GM23338 (cell line): ENCODE data around the gene THADA. TPM values are rescaled to one million over a fixed set of nuclear protein-coding genes. Genes with fewer than 3 reads are reported as not detected.
"Not testable (repeated sequence)": the region's sequence is repeated elsewhere in the genome, so short reads cannot be mapped to it uniquely, and the experiment has no call there.

Source experiments
- ATAC-seq: fragments of 200-7000 bp; cut with Tn5 transposase; 3 replicates; pipeline ENCODE4 v1.9.1; 2020
- DNase-seq: peaks from one replicate; pipeline ENCODE4 v3.0.0-alpha.2; 2015; ENCODE audit warnings: low spot score
- H2AFZ ChIP-seq: fragments of 200-600 bp; sonication (generic); 2 replicates; pipeline ENCODE4 v1.8.0; 2016; ENCODE audit warnings: antibody characterized with exemption, mild to moderate bottlenecking, moderate library complexity
- H3F3A ChIP-seq: fragments of 200-600 bp; sonication (generic); replicated peaks from 2 replicates; pipeline ENCODE4 v1.8.0; 2017; ENCODE audit warnings: antibody characterized with exemption, mixed run types, low read depth
- H3K27ac ChIP-seq: fragments of 200-600 bp; sonication (generic); 2 replicates; pipeline ENCODE4 v1.6.1; 2016; ENCODE audit warnings: low read depth
- H3K27me3 ChIP-seq: fragments of 200-600 bp; sonication (generic); 2 replicates; pipeline ENCODE4 v1.8.0; 2016; ENCODE audit warnings: mild to moderate bottlenecking, mixed run types, moderate library complexity; ENCODE audit not compliant: insufficient read depth
- H3K36me3 ChIP-seq: fragments of 200-600 bp; sonication (generic); 2 replicates; pipeline ENCODE4 v1.8.0; 2016; ENCODE audit warnings: mild to moderate bottlenecking; ENCODE audit not compliant: insufficient read depth
- H3K4me1 ChIP-seq: fragments of 200-600 bp; sonication (generic); 2 replicates; pipeline ENCODE4 v1.8.0; 2016; ENCODE audit warnings: mild to moderate bottlenecking, moderate library complexity; ENCODE audit not compliant: insufficient read depth
- H3K4me2 ChIP-seq: fragments of 200-600 bp; sonication (generic); 2 replicates; pipeline ENCODE4 v1.7.1; 2017; ENCODE audit warnings: mixed run types
- H3K4me3 ChIP-seq: fragments of 200-600 bp; sonication (generic); 2 replicates; pipeline ENCODE4 v1.6.1; 2016; ENCODE audit warnings: mixed run types
- H3K79me2 ChIP-seq: fragments of 200-600 bp; sonication (generic); replicated peaks from 2 replicates; pipeline ENCODE4 v1.8.0; 2017; ENCODE audit warnings: mild to moderate bottlenecking; ENCODE audit not compliant: insufficient read depth
- H3K9me2 ChIP-seq: fragments of 200-600 bp; sonication (generic); 2 replicates; pipeline ENCODE4 v1.8.0; 2017; ENCODE audit not compliant: insufficient read depth
- H4K20me1 ChIP-seq: fragments of 200-600 bp; sonication (generic); replicated peaks from 2 replicates; pipeline ENCODE4 v1.8.0; 2017; ENCODE audit warnings: mild to moderate bottlenecking; ENCODE audit not compliant: insufficient read depth
- H3K27ac Mint-ChIP-seq: 2 replicates; pipeline ENCODE4 v1.8.0; 2020; ENCODE audit warnings: inconsistent platforms, mild to moderate bottlenecking, moderate library complexity, mixed read lengths
- H3K27me3 Mint-ChIP-seq: 3 replicates; pipeline ENCODE4 v1.8.0; 2022; ENCODE audit warnings: low read depth, mild to moderate bottlenecking, moderate library complexity, mixed read lengths, inconsistent platforms; ENCODE audit not compliant: insufficient read depth, poor library complexity
- H3K36me3 Mint-ChIP-seq: 3 replicates; pipeline ENCODE4 v1.8.0; 2021; ENCODE audit warnings: low read depth, mild to moderate bottlenecking, inconsistent platforms, moderate library complexity, mixed read lengths
- H3K4me1 Mint-ChIP-seq: 3 replicates; pipeline ENCODE4 v1.8.0; 2020; ENCODE audit warnings: mild to moderate bottlenecking, inconsistent platforms, mixed read lengths
- H3K4me3 Mint-ChIP-seq: 3 replicates; pipeline ENCODE4 v1.8.0; 2021; ENCODE audit warnings: moderate library complexity, mild to moderate bottlenecking, inconsistent platforms, mixed read lengths
- H3K9me3 Mint-ChIP-seq: 3 replicates; pipeline ENCODE4 v1.8.0; 2020; ENCODE audit warnings: moderate library complexity, mild to moderate bottlenecking, inconsistent platforms, mixed read lengths
- CREB1 ChIP-seq: fragments of 250-450 bp; sonication (Bioruptor Pico); IDR thresholded peaks from 2 replicates; pipeline ENCODE4 v1.5.0; 2020; ENCODE audit warnings: low read depth, mild to moderate bottlenecking, moderate library complexity
- EZH2 ChIP-seq: fragments of 200-600 bp; sonication (generic); IDR thresholded peaks from one replicate; pipeline ENCODE4 v1.8.0; 2017; ENCODE audit warnings: antibody characterized with exemption, mild to moderate bottlenecking, low read depth; ENCODE audit not compliant: unreplicated experiment
- EZH2phosphoT487 ChIP-seq: fragments of 200-600 bp; sonication (generic); IDR thresholded peaks from one replicate; pipeline ENCODE4 v1.8.1; 2018; ENCODE audit warnings: antibody characterized with exemption; ENCODE audit not compliant: unreplicated experiment
- JUNB ChIP-seq: IDR thresholded peaks from one replicate; pipeline ENCODE4 v1.6.1; 2016; ENCODE audit warnings: antibody characterized with exemption; ENCODE audit not compliant: unreplicated experiment
- NANOG ChIP-seq: IDR thresholded peaks from 2 replicates; pipeline ENCODE4 v1.6.1; 2016; ENCODE audit warnings: antibody characterized with exemption, borderline replicate concordance
- STAT1 ChIP-seq: IDR thresholded peaks from one replicate; pipeline ENCODE4 v1.6.1; 2016; ENCODE audit warnings: antibody characterized with exemption; ENCODE audit not compliant: unreplicated experiment
- ZNF114 ChIP-seq: fragments of 250-450 bp; sonication (Bioruptor Pico); IDR thresholded peaks from 2 replicates; pipeline ENCODE4 v1.5.0; 2020; ENCODE audit warnings: mild to moderate bottlenecking, moderate library complexity
- ZNF331 ChIP-seq: fragments of 250-450 bp; sonication (Bioruptor Pico); IDR thresholded peaks from 2 replicates; pipeline ENCODE4 v1.5.0; 2020; ENCODE audit warnings: low read depth, mild to moderate bottlenecking, moderate library complexity
- polyA plus RNA-seq: library from polyadenylated mRNA; unstranded; fragments of >200 nt; fragmentation: Nextera tagmentation; extraction: Ambion mirVana; gene quantifications from 2 replicates; pipeline ENCODE4 v1.2.1, GENCODE V29; 2016
- total RNA-seq: library from RNA; depleted of rRNA; stranded (reverse); fragments of >200 nt; shearing (Covaris generic); gene quantifications from 2 replicates; pipeline ENCODE4 v1.2.3, GENCODE V29; 2014
- TF ChIP-seq, protein P1 (sequence below): IDR thresholded peaks from 2 replicates; pipeline ENCODE4 v1.6.1; 2016; ENCODE audit warnings: antibody characterized with exemption

The THADA gene
- total and polyA plus RNA-seq, 2 experiments from 2014 or later, result 17.0 to 30.7 TPM

DNA sequence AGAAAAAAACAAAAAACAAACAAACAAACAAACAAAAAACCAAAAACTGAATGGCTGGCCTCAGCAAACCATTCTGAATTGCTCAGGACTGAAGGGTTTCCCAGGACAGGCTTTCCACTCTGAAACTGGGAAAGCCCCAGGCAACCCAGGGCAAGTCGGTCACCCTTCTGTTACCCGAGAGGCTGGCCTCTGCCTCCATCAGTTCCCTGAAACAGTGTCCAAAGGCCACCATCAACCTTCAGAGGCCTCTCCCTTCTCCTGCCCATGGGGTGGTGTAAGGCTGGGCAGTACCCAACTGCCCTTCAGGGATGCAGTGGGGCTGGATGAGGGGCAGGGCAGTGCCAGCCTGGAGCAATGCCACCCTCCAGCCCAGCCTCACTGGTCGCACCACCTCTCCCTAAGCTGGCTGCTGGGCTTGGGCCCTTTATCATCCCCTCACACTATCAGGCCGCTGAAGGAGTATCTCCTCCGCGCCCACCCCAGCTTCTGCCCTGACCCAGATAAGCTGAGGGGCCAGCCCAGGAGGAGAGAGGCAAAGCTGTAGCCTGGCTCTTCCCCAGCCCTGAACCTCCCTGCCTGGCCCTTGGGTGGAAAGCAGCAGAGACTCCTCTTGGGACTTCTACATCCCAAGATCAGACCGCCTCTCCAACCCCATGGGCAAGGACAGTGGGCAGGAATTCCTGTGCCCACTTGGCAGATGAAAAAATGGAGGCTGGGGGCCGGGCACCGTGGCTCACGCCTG lies 405.4 kb downstream of the THADA start:
- H4K20me1 ChIP-seq, result no peaks in the 10 kb centered on the region
- no peaks in the 10 kb centered on the region for H3K9me2 ChIP-seq
- no peak for ATAC-seq
- no peak overlapping the region for H3K4me2 ChIP-seq
- H2AFZ ChIP-seq, result no peak overlapping the region
- TF ChIP-seq ZNF331 (CRISPR knock-in tag) (no peak), NANOG (no peak), CREB1 (CRISPR knock-in tag) (no peak)
- TF ChIP-seq, protein P1, sequence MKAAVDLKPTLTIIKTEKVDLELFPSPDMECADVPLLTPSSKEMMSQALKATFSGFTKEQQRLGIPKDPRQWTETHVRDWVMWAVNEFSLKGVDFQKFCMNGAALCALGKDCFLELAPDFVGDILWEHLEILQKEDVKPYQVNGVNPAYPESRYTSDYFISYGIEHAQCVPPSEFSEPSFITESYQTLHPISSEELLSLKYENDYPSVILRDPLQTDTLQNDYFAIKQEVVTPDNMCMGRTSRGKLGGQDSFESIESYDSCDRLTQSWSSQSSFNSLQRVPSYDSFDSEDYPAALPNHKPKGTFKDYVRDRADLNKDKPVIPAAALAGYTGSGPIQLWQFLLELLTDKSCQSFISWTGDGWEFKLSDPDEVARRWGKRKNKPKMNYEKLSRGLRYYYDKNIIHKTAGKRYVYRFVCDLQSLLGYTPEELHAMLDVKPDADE, result no peak
- Mint-ChIP-seq H3K4me1 (peaks cover 33% of the 10 kb centered on the region), H3K27me3 (peaks cover 20% of the 10 kb centered on the region), H3K27ac (no peak overlapping the region; the same call in 1 of the 2 replicates), H3K9me3 (no peaks in the 10 kb centered on the region; the same call in 1 of the 3 replicates), H3K4me3 (no peak overlapping the region), H3K36me3 (no peaks in the 10 kb centered on the region)
- no peaks in the 10 kb centered on the region for H3K79me2 ChIP-seq
- H3K4me3 ChIP-seq, result no peak overlapping the region
- H3F3A ChIP-seq, result no peaks in the 10 kb centered on the region
- H3K36me3 ChIP-seq, result no peaks in the 10 kb centered on the region
- H3K4me1 ChIP-seq, result peaks cover 19% of the 10 kb centered on the region; the same call in 1 of the 2 replicates
- H3K27me3 ChIP-seq, result no peaks in the 10 kb centered on the region
- H3K27ac ChIP-seq, result no peak overlapping the region
- DNase-seq, result no peak

DNA sequence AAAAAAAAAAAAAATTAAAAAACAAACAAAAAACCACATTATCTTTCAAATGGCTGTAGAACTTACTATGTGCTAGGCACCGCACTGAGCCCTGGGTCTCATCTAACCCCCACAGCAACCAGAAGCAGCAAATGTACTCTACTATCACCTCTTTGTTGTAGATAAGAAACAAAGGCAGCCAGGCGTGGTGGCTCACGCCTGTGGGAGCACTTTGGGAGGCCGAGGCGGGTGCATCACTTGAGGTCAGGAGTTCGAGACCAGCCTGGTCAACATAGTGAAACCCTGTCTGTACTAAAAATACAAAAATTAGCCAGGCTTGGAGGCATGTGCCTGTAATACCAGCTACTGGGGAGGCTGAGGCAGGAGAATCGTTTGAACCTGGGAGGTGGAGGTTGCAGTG lies 406.0 kb downstream of the THADA start:
- not testable (repeated sequence) for H3K36me3 Mint-ChIP-seq, DNase-seq, H3K27me3 ChIP-seq, H3K4me2 ChIP-seq, H3F3A ChIP-seq, H3K27ac Mint-ChIP-seq, H3K36me3 ChIP-seq, H3K27ac ChIP-seq, H2AFZ ChIP-seq, H3K79me2 ChIP-seq, H4K20me1 ChIP-seq, H3K4me3 ChIP-seq, ATAC-seq, H3K9me2 ChIP-seq, H3K9me3 Mint-ChIP-seq, H3K4me3 Mint-ChIP-seq
- H3K4me1 Mint-ChIP-seq, result peaks cover 38% of the 10 kb centered on the region
- H3K4me1 ChIP-seq, result peaks cover 19% of the 10 kb centered on the region; the same call in 1 of the 2 replicates
- H3K27me3 Mint-ChIP-seq, result peaks cover 20% of the 10 kb centered on the region

DNA sequence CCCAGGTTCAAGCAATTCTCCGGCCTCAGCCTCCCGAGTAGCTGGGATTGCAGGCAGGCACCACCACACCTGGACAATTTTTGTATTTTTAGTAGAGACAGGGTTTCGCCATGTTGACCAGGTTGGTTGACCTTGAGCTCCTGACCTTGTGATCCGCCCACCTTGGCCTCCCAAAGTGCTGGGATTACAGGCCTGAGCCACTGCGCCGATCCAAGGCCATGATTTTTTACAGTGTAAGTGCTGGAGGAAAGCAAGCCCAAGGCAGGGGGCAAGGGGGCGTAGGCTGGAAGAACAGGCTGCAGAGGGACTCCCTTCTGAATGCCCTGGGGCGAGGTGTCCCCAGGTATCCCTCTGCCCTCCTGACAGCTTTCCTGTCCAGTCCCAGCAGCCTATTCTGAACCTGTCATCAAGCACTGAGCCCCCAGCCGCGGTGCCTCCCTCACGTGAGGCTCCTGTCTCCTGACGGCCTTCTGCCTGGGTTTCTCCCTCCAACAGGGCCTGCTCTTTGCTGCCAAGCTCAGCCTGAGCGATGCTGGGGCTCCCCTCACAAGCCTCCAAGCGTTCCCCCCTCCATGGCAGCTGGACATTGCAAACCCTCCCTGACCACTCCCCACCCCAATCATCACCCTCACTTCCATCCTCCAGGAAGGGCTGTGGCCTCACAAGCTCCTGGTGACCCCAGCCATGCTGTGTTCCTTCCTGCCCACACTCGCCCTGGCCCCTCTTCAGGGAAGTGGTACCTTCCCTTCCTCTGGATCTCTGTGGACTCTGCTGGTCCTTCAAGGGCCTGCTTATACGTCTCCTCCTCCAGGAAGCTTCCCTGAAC lies 407.1 kb downstream of the THADA start:
- H3K4me2 ChIP-seq, result no peak overlapping the region
- no peaks in the 10 kb centered on the region for H4K20me1 ChIP-seq
- peaks cover 15% of the 10 kb centered on the region for H3K27me3 Mint-ChIP-seq
- H2AFZ ChIP-seq, result no peak overlapping the region
- H3K36me3 Mint-ChIP-seq, result no peaks in the 10 kb centered on the region
- H3K4me1 Mint-ChIP-seq, result peaks cover 42% of the 10 kb centered on the region
- no peak overlapping the region for H3K4me3 Mint-ChIP-seq
- H3K4me3 ChIP-seq, result no peak overlapping the region
- no peak for TF ChIP-seq EZH2phosphoT487
- TF ChIP-seq STAT1, result no peak
- no peak for TF ChIP-seq JUNB
- TF ChIP-seq CREB1 (CRISPR knock-in tag), result no peak
- TF ChIP-seq, protein P1, result no peak
- no peak for TF ChIP-seq ZNF114
- TF ChIP-seq ZNF331 (CRISPR knock-in tag), result no peak
- TF ChIP-seq EZH2, result no peak
- no peak overlapping the region for H3K27ac Mint-ChIP-seq
- no peaks in the 10 kb centered on the region for H3K27me3 ChIP-seq
- no peaks in the 10 kb centered on the region; the same call in none of the 3 replicates for H3K9me3 Mint-ChIP-seq
- H3K4me1 ChIP-seq, result peaks cover 19% of the 10 kb centered on the region; the same call in 1 of the 2 replicates
- ATAC-seq (no peak), DNase-seq (no peak)
- no peaks in the 10 kb centered on the region for H3K36me3 ChIP-seq
- H3K79me2 ChIP-seq, result no peaks in the 10 kb centered on the region
- no peak overlapping the region for H3K27ac ChIP-seq
- H3F3A ChIP-seq, result no peaks in the 10 kb centered on the region
- H3K9me2 ChIP-seq, result no peaks in the 10 kb centered on the region
